ENCODE measurements around the gene G0S2.

DNA sequence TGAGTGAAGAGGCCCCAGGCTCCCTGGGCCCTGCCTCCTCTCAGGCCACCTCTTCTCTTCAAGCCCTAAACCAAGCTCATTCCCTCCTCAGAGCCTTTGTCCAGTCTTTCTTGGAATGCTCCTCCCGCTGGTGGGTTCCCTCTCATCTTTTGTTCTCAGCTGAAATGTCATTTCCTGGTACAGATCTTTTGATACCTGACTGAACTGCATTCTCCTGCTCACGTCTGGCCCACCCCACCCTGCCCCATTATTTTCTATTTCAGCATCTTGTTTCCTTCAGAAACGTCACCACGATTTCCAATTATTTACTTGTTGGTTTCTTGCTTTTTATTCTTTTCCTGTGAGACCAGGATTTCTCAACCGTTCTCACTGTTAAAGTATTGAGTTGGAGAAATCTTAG is 39.4 kb upstream of the G0S2 start:
- TF ChIP-seq, protein P1, sequence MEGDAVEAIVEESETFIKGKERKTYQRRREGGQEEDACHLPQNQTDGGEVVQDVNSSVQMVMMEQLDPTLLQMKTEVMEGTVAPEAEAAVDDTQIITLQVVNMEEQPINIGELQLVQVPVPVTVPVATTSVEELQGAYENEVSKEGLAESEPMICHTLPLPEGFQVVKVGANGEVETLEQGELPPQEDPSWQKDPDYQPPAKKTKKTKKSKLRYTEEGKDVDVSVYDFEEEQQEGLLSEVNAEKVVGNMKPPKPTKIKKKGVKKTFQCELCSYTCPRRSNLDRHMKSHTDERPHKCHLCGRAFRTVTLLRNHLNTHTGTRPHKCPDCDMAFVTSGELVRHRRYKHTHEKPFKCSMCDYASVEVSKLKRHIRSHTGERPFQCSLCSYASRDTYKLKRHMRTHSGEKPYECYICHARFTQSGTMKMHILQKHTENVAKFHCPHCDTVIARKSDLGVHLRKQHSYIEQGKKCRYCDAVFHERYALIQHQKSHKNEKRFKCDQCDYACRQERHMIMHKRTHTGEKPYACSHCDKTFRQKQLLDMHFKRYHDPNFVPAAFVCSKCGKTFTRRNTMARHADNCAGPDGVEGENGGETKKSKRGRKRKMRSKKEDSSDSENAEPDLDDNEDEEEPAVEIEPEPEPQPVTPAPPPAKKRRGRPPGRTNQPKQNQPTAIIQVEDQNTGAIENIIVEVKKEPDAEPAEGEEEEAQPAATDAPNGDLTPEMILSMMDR (IDR thresholded peaks at IDR 0.05): no peak
- TF ChIP-seq POLR2A (IDR thresholded peaks at IDR 0.05; ENCODE audit: low read length) (no peak), SREBF2 (IDR thresholded peaks at IDR 0.05) (no peak), HOXA7 (CRISPR knock-in tag; IDR thresholded peaks at IDR 0.05) (no peak)
- TF ChIP-seq, protein P2, sequence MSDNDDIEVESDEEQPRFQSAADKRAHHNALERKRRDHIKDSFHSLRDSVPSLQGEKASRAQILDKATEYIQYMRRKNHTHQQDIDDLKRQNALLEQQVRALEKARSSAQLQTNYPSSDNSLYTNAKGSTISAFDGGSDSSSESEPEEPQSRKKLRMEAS (IDR thresholded peaks at IDR 0.05): no peak
- TF ChIP-seq, protein P3, sequence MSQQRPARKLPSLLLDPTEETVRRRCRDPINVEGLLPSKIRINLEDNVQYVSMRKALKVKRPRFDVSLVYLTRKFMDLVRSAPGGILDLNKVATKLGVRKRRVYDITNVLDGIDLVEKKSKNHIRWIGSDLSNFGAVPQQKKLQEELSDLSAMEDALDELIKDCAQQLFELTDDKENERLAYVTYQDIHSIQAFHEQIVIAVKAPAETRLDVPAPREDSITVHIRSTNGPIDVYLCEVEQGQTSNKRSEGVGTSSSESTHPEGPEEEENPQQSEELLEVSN (IDR thresholded peaks at IDR 0.05; ENCODE audit: borderline replicate concordance, low read depth): no peak

Data from A549 (cell line).